Gastrocnemius medialis (tissue), 4 donors: ENCODE data around the gene BLZF1. TPM values are rescaled to one million over a fixed set of nuclear protein-coding genes. Genes with fewer than 3 reads are reported as not detected.
"Not testable (repeated sequence)": the region's sequence is repeated elsewhere in the genome, so short reads cannot be mapped to it uniquely, and the experiment has no call there.

Experiments
- ATAC-seq, 2 donors: fragments of 150-250 bp; one replicate each; pipeline ENCODE4 v1.9.1; 2016
- DNase-seq, 2 donors: peaks; one replicate each; pipeline ENCODE4 v3.0.0-alpha.2; 2019
- H3K27ac ChIP-seq, 4 donors: fragments of 200-600 bp; sonication (generic); 1 replicate in 1 of 4; 2 replicates in 3 of 4; pipeline ENCODE4 v1.5.1; 2016 to 2018; ENCODE audit warnings: mild to moderate bottlenecking in 2 of 4, moderate library complexity in 1 of 4
- H3K27me3 ChIP-seq, 3 donors: fragments of 200-600 bp; sonication (generic) in 2 of 3; 1 replicate in 1 of 3; 2 replicates in 2 of 3; pipeline versions ENCODE4 v1.5.1 to v1.6.0; 2016 to 2019; ENCODE audit warnings: mild to moderate bottlenecking in 1 of 3, moderate library complexity in 1 of 3
- H3K36me3 ChIP-seq, 2 donors: fragments of 200-600 bp; sonication (generic) in 1 of 2; one replicate each; pipeline ENCODE4 v1.5.1; 2017 to 2018
- H3K4me1 ChIP-seq, 2 donors: fragments of 200-600 bp; sonication (generic) in 1 of 2; one replicate each; pipeline ENCODE4 v1.5.1; 2016 to 2017; ENCODE audit warnings: mild to moderate bottlenecking in 2 of 2
- H3K4me3 ChIP-seq, 4 donors: fragments of 200-600 bp; sonication (generic) in 3 of 4; 1 replicate in 1 of 4; 2 replicates in 3 of 4; pipeline ENCODE4 v1.5.1; 2016 to 2019; ENCODE audit warnings: mild to moderate bottlenecking in 2 of 4
- H3K9me3 ChIP-seq, 3 donors: fragments of 200-600 bp; sonication (generic) in 2 of 3; 1 replicate in 1 of 3; 2 replicates in 2 of 3; pipeline ENCODE4 v1.5.1; 2016 to 2019
- POLR2A ChIP-seq, 2 donors: fragments of 450-650 bp; IDR thresholded peaks; one replicate each; pipeline ENCODE4 v1.6.1; 2017; ENCODE audit warnings: antibody characterized with exemption in 2 of 2, mild to moderate bottlenecking in 2 of 2, moderate library complexity in 2 of 2
- in situ Hi-C, 4 donors: fragments of 200-750 bp; cut with MboI; loops; one replicate each; pipeline versions ENCODE4 v1.15.0 to v1.8.0; 2017; ENCODE audit warnings: low sequenced_read_pairs in 4 of 4
- intact Hi-C: fragments of 100-400 bp; cut with DNase I; formaldehyde crosslinking; loops from one replicate; pipeline ENCODE4 v1.15.1; 2023; ENCODE audit warnings: low total_unique reads
- total RNA-seq, 4 donors: library from RNA; depleted of rRNA; stranded (reverse); fragments of >200 nt; gene quantifications; one replicate each; pipeline versions ENCODE4 v1.1.0 to v1.2.3, GENCODE V29; 2016
- TF ChIP-seq, protein P1 (sequence below), 5 experiments: fragments of 450-650 bp in 3 of 5; fragments of 200-600 bp in 2 of 5; sonication (generic) in 2 of 5; IDR thresholded peaks in 4 of 5; conservative IDR thresholded peaks in 1 of 5; 1 replicate in 4 of 5; 2 replicates in 1 of 5; pipeline ENCODE4 v1.5.1; 2016 to 2019; ENCODE audit warnings: antibody characterized with exemption in 5 of 5, mild to moderate bottlenecking in 3 of 5, moderate library complexity in 3 of 5

BLZF1 gene
- total RNA-seq, 4 donors from 2014 or later: 10.2 to 17.7 (median 14.6) TPM

- Histone ChIP-seq H3K4me1 (no peaks in the 10 kb centered on the region), H3K4me3 (no peak overlapping the region), H3K27ac (no peak overlapping the region), H3K36me3 (peaks cover 0 to 56% of the 10 kb centered on the region in 2 donors), H3K27me3 (no peaks in the 10 kb centered on the region), H3K9me3 (no peaks in the 10 kb centered on the region)
- in situ Hi-C loops: loop anchor here in 1 of 4 donors (25.0 kb wide), 1 partner anchor 145 kb away; no protein-coding TSS in a partner anchor
- ATAC-seq (no peak), DNase-seq (no peak)
- TF ChIP-seq, protein P1, sequence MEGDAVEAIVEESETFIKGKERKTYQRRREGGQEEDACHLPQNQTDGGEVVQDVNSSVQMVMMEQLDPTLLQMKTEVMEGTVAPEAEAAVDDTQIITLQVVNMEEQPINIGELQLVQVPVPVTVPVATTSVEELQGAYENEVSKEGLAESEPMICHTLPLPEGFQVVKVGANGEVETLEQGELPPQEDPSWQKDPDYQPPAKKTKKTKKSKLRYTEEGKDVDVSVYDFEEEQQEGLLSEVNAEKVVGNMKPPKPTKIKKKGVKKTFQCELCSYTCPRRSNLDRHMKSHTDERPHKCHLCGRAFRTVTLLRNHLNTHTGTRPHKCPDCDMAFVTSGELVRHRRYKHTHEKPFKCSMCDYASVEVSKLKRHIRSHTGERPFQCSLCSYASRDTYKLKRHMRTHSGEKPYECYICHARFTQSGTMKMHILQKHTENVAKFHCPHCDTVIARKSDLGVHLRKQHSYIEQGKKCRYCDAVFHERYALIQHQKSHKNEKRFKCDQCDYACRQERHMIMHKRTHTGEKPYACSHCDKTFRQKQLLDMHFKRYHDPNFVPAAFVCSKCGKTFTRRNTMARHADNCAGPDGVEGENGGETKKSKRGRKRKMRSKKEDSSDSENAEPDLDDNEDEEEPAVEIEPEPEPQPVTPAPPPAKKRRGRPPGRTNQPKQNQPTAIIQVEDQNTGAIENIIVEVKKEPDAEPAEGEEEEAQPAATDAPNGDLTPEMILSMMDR (IDR thresholded peaks at IDR 0.05 in 4 of 5, conservative IDR thresholded peaks at IDR 0.05 in 1 of 5): no peak
- TF ChIP-seq POLR2A (IDR thresholded peaks at IDR 0.05): no peak
- intact Hi-C loops: no loop called here
These were observed 24.4 kb downstream of the BLZF1 start for GRCh38 chr1:169392406-169392805.

GRCh38 chr1:169395955-169396354 is 28.0 kb downstream of the BLZF1 start:
- intact Hi-C loops: no loop called here
- H3K27me3 ChIP-seq: no peaks in the 10 kb centered on the region
- in situ Hi-C loops: loop anchor here in 1 of 4 donors (25.0 kb wide), 1 partner anchor 141 kb away; no protein-coding TSS in a partner anchor
- no peak for TF ChIP-seq POLR2A (IDR thresholded peaks at IDR 0.05)
- TF ChIP-seq, protein P1 (IDR thresholded peaks at IDR 0.05 in 4 of 5, conservative IDR thresholded peaks at IDR 0.05 in 1 of 5): no peak
- no peak overlapping the region for H3K4me3 ChIP-seq
- ATAC-seq: no peak
- H3K4me1 ChIP-seq: no peaks in the 10 kb centered on the region
- no peaks in the 10 kb centered on the region for H3K9me3 ChIP-seq
- peaks cover 0 to 24% of the 10 kb centered on the region in 2 donors for H3K36me3 ChIP-seq
- no peak for DNase-seq
- no peak overlapping the region for H3K27ac ChIP-seq

- H3K27me3 ChIP-seq, H3K27ac ChIP-seq, H3K9me3 ChIP-seq, in situ Hi-C loops, DNase-seq, H3K36me3 ChIP-seq, intact Hi-C loops, ATAC-seq, H3K4me1 ChIP-seq, H3K4me3 ChIP-seq: not testable (repeated sequence)
These were observed 34.6 kb downstream of the BLZF1 start for GRCh38 chr1:169402578-169402977.

DNA sequence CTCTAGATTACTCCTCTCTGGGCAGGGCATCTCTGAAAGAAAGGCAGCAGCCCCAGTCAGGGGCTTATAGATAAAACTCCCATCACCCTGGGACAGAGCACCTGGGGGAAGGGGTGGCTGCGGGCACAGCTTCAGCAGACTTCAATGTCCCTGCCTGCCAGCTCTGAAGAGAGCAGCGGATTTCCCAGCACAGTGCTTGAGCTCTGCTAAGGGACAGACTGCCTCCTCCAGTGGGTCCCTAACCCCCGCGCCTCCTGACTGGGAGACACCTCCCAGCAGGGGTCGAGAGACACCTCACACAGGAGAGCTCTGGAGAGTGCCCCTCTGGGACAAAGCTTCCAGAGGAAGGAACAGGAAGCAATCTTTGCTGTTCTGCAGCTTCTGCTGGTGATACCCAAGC is 40.3 kb downstream of the BLZF1 start:
- DNase-seq, in situ Hi-C loops, H3K27ac ChIP-seq, intact Hi-C loops, ATAC-seq, H3K9me3 ChIP-seq, H3K4me1 ChIP-seq, H3K36me3 ChIP-seq, H3K4me3 ChIP-seq, H3K27me3 ChIP-seq: not testable (repeated sequence)

DNA sequence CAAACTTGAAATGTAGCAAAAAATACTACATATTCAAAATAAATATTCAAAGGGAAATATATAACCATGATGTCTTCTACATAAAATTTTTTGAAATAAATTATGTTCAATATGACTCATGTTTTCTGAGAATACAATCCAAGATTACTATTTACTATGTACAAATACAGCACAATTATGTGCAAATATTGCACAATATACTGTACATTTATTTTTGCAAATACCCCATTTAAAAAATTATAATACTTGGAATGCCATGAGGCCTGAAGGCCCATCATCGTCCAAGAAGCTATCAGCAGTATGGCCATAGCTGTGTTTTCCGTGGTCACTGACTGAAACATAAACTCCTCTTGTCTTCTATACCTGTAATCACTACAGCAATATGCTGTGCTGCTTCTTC is 47.0 kb downstream of the BLZF1 start:
- Histone ChIP-seq H3K9me3 (no peaks in the 10 kb centered on the region), H3K27ac (no peak overlapping the region), H3K27me3 (no peaks in the 10 kb centered on the region), H3K36me3 (no peaks in the 10 kb centered on the region), H3K4me1 (no peaks in the 10 kb centered on the region), H3K4me3 (no peak overlapping the region)
- intact Hi-C loops: no loop called here
- in situ Hi-C loops: no loop called here
- no peak for DNase-seq
- ATAC-seq: no peak
- TF ChIP-seq, protein P1 (IDR thresholded peaks at IDR 0.05 in 4 of 5, conservative IDR thresholded peaks at IDR 0.05 in 1 of 5): no peak
- no peak for TF ChIP-seq POLR2A (IDR thresholded peaks at IDR 0.05)

DNA sequence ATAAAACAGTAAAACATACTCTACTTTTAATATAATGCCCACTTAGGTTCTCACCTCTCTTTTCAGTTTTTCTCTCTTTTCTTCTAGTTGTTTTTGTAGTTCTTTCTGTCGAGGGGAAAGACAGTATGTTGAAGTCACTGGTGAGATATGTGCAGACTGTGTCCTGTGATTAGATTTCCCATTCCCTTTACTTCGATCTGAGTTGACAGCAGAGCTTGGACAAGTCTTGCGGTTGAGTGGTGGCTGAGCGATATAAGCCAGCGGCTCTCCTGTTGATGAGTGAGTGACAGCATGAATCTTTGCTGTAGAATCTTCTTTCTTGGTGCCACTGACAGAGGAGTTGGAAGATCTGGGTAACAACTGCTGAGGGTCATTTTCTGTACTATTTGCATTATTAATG is 53.3 kb downstream of the BLZF1 start:
- no peak for ATAC-seq
- intact Hi-C loops (no loop called here), in situ Hi-C loops (no loop called here)
- no peak overlapping the region for H3K27ac ChIP-seq
- no peaks in the 10 kb centered on the region for H3K4me1 ChIP-seq
- no peaks in the 10 kb centered on the region for H3K36me3 ChIP-seq
- H3K9me3 ChIP-seq: no peaks in the 10 kb centered on the region
- H3K4me3 ChIP-seq: no peak overlapping the region
- TF ChIP-seq, protein P1 (IDR thresholded peaks at IDR 0.05 in 4 of 5, conservative IDR thresholded peaks at IDR 0.05 in 1 of 5): no peak
- no peak for TF ChIP-seq POLR2A (IDR thresholded peaks at IDR 0.05)
- peaks cover 2 to 15% (median 5%) of the 10 kb centered on the region in 3 donors for H3K27me3 ChIP-seq
- no peak for DNase-seq
